CD4-positive, alpha-beta memory T cell (primary cell): Measurements from ENCODE around the gene NTS. TPM values are rescaled to one million over a fixed set of nuclear protein-coding genes. Genes with fewer than 3 reads are reported as not detected.

ENCODE experiments used
- CTCF ChIA-PET: fragments of 350-600 bp; sonication (Branson Sonifier 250); formaldehyde crosslinking; loops from one replicate; lab custom pipeline; 2021; ENCODE audit warnings: inconsistent platforms; ENCODE audit not compliant: partially characterized antibody; lab: Charles Lee
- POLR2A ChIA-PET: fragments of 350-600 bp; sonication (Branson Sonifier 250); formaldehyde crosslinking; loops from one replicate; lab custom pipeline; 2021; ENCODE audit not compliant: partially characterized antibody; lab: Charles Lee
- DNase-seq, 5 donors: peaks; one replicate each; pipeline versions ENCODE4 v3.0.0 to v3.0.0-alpha.2; 2020 to 2022; ENCODE audit warnings: mixed read lengths in 1 of 5
- H3K27ac ChIP-seq: one replicate; pipeline ENCODE4 v1.7.0; 2013; ENCODE audit warnings: low read depth, low read length
- H3K27me3 ChIP-seq: 2 replicates; pipeline ENCODE4 v1.7.0; 2013; ENCODE audit warnings: mild to moderate bottlenecking, low read length, moderate library complexity; ENCODE audit not compliant: insufficient read depth
- H3K36me3 ChIP-seq: 2 replicates; pipeline ENCODE4 v1.7.0; 2013; ENCODE audit warnings: mild to moderate bottlenecking, low read length, moderate library complexity; ENCODE audit not compliant: insufficient read depth
- H3K4me1 ChIP-seq: 2 replicates; pipeline ENCODE4 v1.7.0; 2013; ENCODE audit warnings: mild to moderate bottlenecking, low read length, moderate library complexity; ENCODE audit not compliant: insufficient read depth
- H3K4me3 ChIP-seq, 2 donors: one replicate each; pipeline ENCODE4 v1.7.0; 2013; ENCODE audit warnings: low read length in 2 of 2, mild to moderate bottlenecking in 1 of 2
- H3K9me3 ChIP-seq, 2 donors: one replicate each; pipeline ENCODE4 v1.7.0; 2013; ENCODE audit warnings: low read length in 2 of 2, control low read depth in 1 of 2; ENCODE audit not compliant: control insufficient read depth in 1 of 2
- H3K27ac Mint-ChIP-seq, 7 donors: one replicate each; pipeline ENCODE4 v1.8.0; 2020 to 2021; ENCODE audit warnings: mixed read lengths in 7 of 7, mild to moderate bottlenecking in 6 of 7, inconsistent platforms in 3 of 7, moderate library complexity in 3 of 7
- H3K27me3 Mint-ChIP-seq, 2 donors: one replicate each; pipeline ENCODE4 v1.8.0; 2020 to 2021; ENCODE audit warnings: mixed read lengths in 2 of 2
- H3K36me3 Mint-ChIP-seq, 2 donors: one replicate each; pipeline ENCODE4 v1.8.0; 2020 to 2021; ENCODE audit warnings: mixed read lengths in 2 of 2, inconsistent platforms in 1 of 2, mild to moderate bottlenecking in 1 of 2
- H3K4me1 Mint-ChIP-seq, 4 donors: one replicate each; pipeline ENCODE4 v1.8.0; 2020 to 2021; ENCODE audit warnings: mixed read lengths in 4 of 4, mild to moderate bottlenecking in 1 of 4
- H3K4me3 Mint-ChIP-seq, 8 donors: one replicate each; pipeline ENCODE4 v1.8.0; 2020 to 2021; ENCODE audit warnings: mixed read lengths in 8 of 8, mild to moderate bottlenecking in 7 of 8, moderate library complexity in 6 of 8, inconsistent platforms in 3 of 8
- H3K9me3 Mint-ChIP-seq, 8 donors: one replicate each; pipeline ENCODE4 v1.8.0; 2020 to 2021; ENCODE audit warnings: mixed read lengths in 8 of 8, mild to moderate bottlenecking in 5 of 8, inconsistent platforms in 3 of 8, moderate library complexity in 1 of 8
- intact Hi-C: fragments of 100-400 bp; cut with micrococcal nuclease; formaldehyde crosslinking; loops from one replicate; pipeline ENCODE4 v1.15.1; 2023
- polyA plus RNA-seq, 2 donors: library from polyadenylated mRNA; unstranded; fragments of 300-500 nt; fragmentation: Illumina TruSeq; gene quantifications; one replicate each; pipeline ENCODE4 v1.2.3, GENCODE V29; 2021
- total RNA-seq, 2 experiments: library from RNA; stranded (reverse); gene quantifications; one replicate each; pipeline ENCODE4 v1.2.3, GENCODE V29; 2021

Gene NTS
- total and polyA plus RNA-seq, 4 experiments from 2014 or later, result not detected

- no peaks in the 10 kb centered on the region for H3K27me3 ChIP-seq
- POLR2A ChIA-PET, result no interaction called here
- Mint-ChIP-seq H3K27me3 (no peaks in the 10 kb centered on the region), H3K27ac (no peak overlapping the region), H3K9me3 (peaks cover 0 to 3% (median 0%) of the 10 kb centered on the region in 8 donors), H3K4me3 (no peak overlapping the region), H3K4me1 (no peaks in the 10 kb centered on the region), H3K36me3 (no peaks in the 10 kb centered on the region)
- intact Hi-C loops, result no loop called here
- no peaks in the 10 kb centered on the region for H3K4me1 ChIP-seq
- CTCF ChIA-PET, result no interaction called here
- DNase-seq, result no peak
- H3K4me3 ChIP-seq, result no peak overlapping the region
- H3K36me3 ChIP-seq, result no peaks in the 10 kb centered on the region
- H3K27ac ChIP-seq, result no peak overlapping the region
- H3K9me3 ChIP-seq, result no peaks in the 10 kb centered on the region
Observed at GRCh38 chr12:85835426-85836196, 38.5 kb upstream of the NTS start.

- ChIA-PET CTCF (no interaction called here), POLR2A (no interaction called here)
- Mint-ChIP-seq H3K4me1 (no peaks in the 10 kb centered on the region), H3K27ac (no peak within 1 kb of the TSS), H3K4me3 (no peak within 1 kb of the TSS), H3K27me3 (no peaks in the 10 kb centered on the region), H3K9me3 (peaks cover 0 to 3% (median 0%) of the 10 kb centered on the region in 8 donors), H3K36me3 (no peaks in the 10 kb centered on the region)
- intact Hi-C loops, result no loop called here
- no peaks in the 10 kb centered on the region for H3K27me3 ChIP-seq
- no peaks in the 10 kb centered on the region for H3K36me3 ChIP-seq
- DNase-seq, result no peak
- no peaks in the 10 kb centered on the region for H3K4me1 ChIP-seq
- no peak within 1 kb of the TSS for H3K27ac ChIP-seq
- H3K9me3 ChIP-seq, result no peaks in the 10 kb centered on the region
- no peak within 1 kb of the TSS for H3K4me3 ChIP-seq
Observed at GRCh38 chr12:85836197-85837090, 37.7 kb upstream of the NTS start, which contains the start of gene RASSF9. TSS of gene RASSF9 (minus strand) at chr12:85836409. CDS start at chr12:85836201, 208 bp downstream.

- H3K4me3 Mint-ChIP-seq, result no peak overlapping the region
- no peaks in the 10 kb centered on the region for H3K36me3 Mint-ChIP-seq
- no peak overlapping the region for H3K27ac Mint-ChIP-seq
- no peaks in the 10 kb centered on the region for H3K27me3 Mint-ChIP-seq
- Histone ChIP-seq H3K4me1 (no peaks in the 10 kb centered on the region), H3K27me3 (no peaks in the 10 kb centered on the region), H3K9me3 (no peaks in the 10 kb centered on the region), H3K27ac (no peak overlapping the region), H3K36me3 (no peaks in the 10 kb centered on the region), H3K4me3 (no peak overlapping the region)
- H3K9me3 Mint-ChIP-seq, result peaks cover 0 to 3% (median 0%) of the 10 kb centered on the region in 8 donors
- POLR2A ChIA-PET, result no interaction called here
- intact Hi-C loops, result no loop called here
- no peaks in the 10 kb centered on the region for H3K4me1 Mint-ChIP-seq
- DNase-seq, result no peak
- CTCF ChIA-PET, result no interaction called here
Observed at GRCh38 chr12:85843606-85844310, 30.3 kb upstream of the NTS start.

GRCh38 chr12:85849344-85849743 is 24.8 kb upstream of the NTS start:
- no peak overlapping the region for H3K4me3 Mint-ChIP-seq
- no peak overlapping the region for H3K27ac Mint-ChIP-seq
- Histone ChIP-seq H3K27me3 (no peaks in the 10 kb centered on the region), H3K36me3 (no peaks in the 10 kb centered on the region), H3K9me3 (no peaks in the 10 kb centered on the region), H3K4me1 (no peaks in the 10 kb centered on the region), H3K27ac (no peak overlapping the region), H3K4me3 (no peak overlapping the region)
- no peaks in the 10 kb centered on the region for H3K27me3 Mint-ChIP-seq
- intact Hi-C loops, result no loop called here
- no peaks in the 10 kb centered on the region for H3K4me1 Mint-ChIP-seq
- ChIA-PET CTCF (no interaction called here), POLR2A (no interaction called here)
- no peak for DNase-seq
- peaks cover 0 to 4% (median 2%) of the 10 kb centered on the region in 8 donors for H3K9me3 Mint-ChIP-seq
- H3K36me3 Mint-ChIP-seq, result no peaks in the 10 kb centered on the region

GRCh38 chr12:85855305-85855704 is 18.8 kb upstream of the NTS start:
- H3K9me3 ChIP-seq, result no peaks in the 10 kb centered on the region
- ChIA-PET POLR2A (no interaction called here), CTCF (interaction anchor here (0.8 kb wide), 1 partner anchor 10 kb away, joined by 3 read pairs; no protein-coding TSS in a partner anchor)
- no peaks in the 10 kb centered on the region for H3K4me1 ChIP-seq
- no peak for DNase-seq
- no peaks in the 10 kb centered on the region for H3K36me3 ChIP-seq
- H3K27me3 ChIP-seq, result no peaks in the 10 kb centered on the region
- Mint-ChIP-seq H3K27ac (no peak overlapping the region), H3K4me1 (no peaks in the 10 kb centered on the region), H3K27me3 (no peaks in the 10 kb centered on the region), H3K9me3 (peaks cover 0 to 6% (median 4%) of the 10 kb centered on the region in 8 donors), H3K4me3 (no peak overlapping the region), H3K36me3 (no peaks in the 10 kb centered on the region)
- no peak overlapping the region for H3K4me3 ChIP-seq
- intact Hi-C loops, result no loop called here
- no peak overlapping the region for H3K27ac ChIP-seq

GRCh38 chr12:85856966-85857365 is 17.1 kb upstream of the NTS start:
- ChIA-PET POLR2A (no interaction called here), CTCF (interaction anchor here (1.2 kb wide), 1 partner anchor 14 kb away, joined by 3 read pairs; no protein-coding TSS in a partner anchor)
- Mint-ChIP-seq H3K4me3 (no peak overlapping the region), H3K36me3 (no peaks in the 10 kb centered on the region), H3K4me1 (no peaks in the 10 kb centered on the region), H3K27me3 (no peaks in the 10 kb centered on the region), H3K27ac (no peak overlapping the region), H3K9me3 (peaks cover 0 to 9% (median 4%) of the 10 kb centered on the region in 8 donors)
- Histone ChIP-seq H3K9me3 (no peaks in the 10 kb centered on the region), H3K4me1 (no peaks in the 10 kb centered on the region), H3K27me3 (no peaks in the 10 kb centered on the region), H3K27ac (no peak overlapping the region), H3K4me3 (no peak overlapping the region), H3K36me3 (no peaks in the 10 kb centered on the region)
- intact Hi-C loops, result no loop called here
- DNase-seq, result no peak

- ChIA-PET POLR2A (no interaction called here), CTCF (no interaction called here)
- H3K4me3 ChIP-seq, result no peak overlapping the region
- no peaks in the 10 kb centered on the region for H3K4me1 ChIP-seq
- Mint-ChIP-seq H3K27ac (no peak overlapping the region), H3K4me1 (no peaks in the 10 kb centered on the region), H3K36me3 (no peaks in the 10 kb centered on the region), H3K9me3 (peaks cover 0 to 7% (median 3%) of the 10 kb centered on the region in 8 donors), H3K27me3 (no peaks in the 10 kb centered on the region), H3K4me3 (no peak overlapping the region)
- DNase-seq, result no peak
- intact Hi-C loops, result no loop called here
- H3K9me3 ChIP-seq, result no peaks in the 10 kb centered on the region
- no peaks in the 10 kb centered on the region for H3K36me3 ChIP-seq
- H3K27me3 ChIP-seq, result no peaks in the 10 kb centered on the region
- no peak overlapping the region for H3K27ac ChIP-seq
Observed at GRCh38 chr12:85865890-85866289, 8.2 kb upstream of the NTS start.
